ENCODE measurements around the gene GSC2. TPM values are rescaled to one million over a fixed set of nuclear protein-coding genes. Genes with fewer than 3 reads are reported as not detected.

GSC2 gene
- total and polyA plus RNA-seq, 4 donors: not detected

- TF ChIP-seq RXRA (IDR thresholded peaks at IDR 0.05): no peak
- TF ChIP-seq HNF4G (IDR thresholded peaks at IDR 0.05): no peak
- no peak for TF ChIP-seq GABPA (IDR thresholded peaks at IDR 0.05 in 1 of 2, conservative IDR thresholded peaks at IDR 0.05 in 1 of 2)
- TF ChIP-seq, protein P1, sequence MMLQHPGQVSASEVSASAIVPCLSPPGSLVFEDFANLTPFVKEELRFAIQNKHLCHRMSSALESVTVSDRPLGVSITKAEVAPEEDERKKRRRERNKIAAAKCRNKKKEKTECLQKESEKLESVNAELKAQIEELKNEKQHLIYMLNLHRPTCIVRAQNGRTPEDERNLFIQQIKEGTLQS (IDR thresholded peaks at IDR 0.05): no peak
- TF ChIP-seq HNF4A (conservative IDR thresholded peaks at IDR 0.05): no peak
- no peak for TF ChIP-seq SP1 (IDR thresholded peaks at IDR 0.05)
- TF ChIP-seq NR2F2 (IDR thresholded peaks at IDR 0.05): no peak
- no peak for TF ChIP-seq FOXA2 (IDR thresholded peaks at IDR 0.05)
- Histone ChIP-seq H3K27ac (ENCODE audit: low read depth in 1 of 2, low read length in 2 of 2) (no peak overlapping the region), H3K9me3 (ENCODE audit: control insufficient read depth in 4 of 4, low read length in 3 of 4) (no peaks in the 10 kb centered on the region), H3K4me1 (ENCODE audit: control insufficient read depth in 4 of 4, insufficient read depth in 4 of 4, low read length in 3 of 4) (no peaks in the 10 kb centered on the region), H3K27me3 (ENCODE audit: control insufficient read depth in 4 of 4, insufficient read depth in 4 of 4, low read length in 3 of 4) (no peaks in the 10 kb centered on the region), H3K4me3 (ENCODE audit: low read depth in 1 of 3, low read length in 3 of 3) (no peak overlapping the region), H3K9ac (ENCODE audit: low read depth in 1 of 2, low read length in 2 of 2) (no peak overlapping the region), H3K36me3 (ENCODE audit: control insufficient read depth in 4 of 4, insufficient read depth in 3 of 4, low read depth in 1 of 4, low read length in 3 of 4) (peaks cover 11 to 61% (median 31%) of the 10 kb centered on the region in 4 donors)
- DNase-seq (ENCODE audit: low spot score): no peak
- WGBS: 92% methylated on average over 18 of the region's 18 CpGs
Observed at GRCh38 chr22:19134874-19135273, 15.2 kb downstream of the GSC2 start.

- Histone ChIP-seq H3K9ac (ENCODE audit: low read depth in 1 of 2, low read length in 2 of 2) (no peak overlapping the region), H3K36me3 (ENCODE audit: control insufficient read depth in 4 of 4, insufficient read depth in 3 of 4, low read depth in 1 of 4, low read length in 3 of 4) (peaks cover 8 to 56% (median 27%) of the 10 kb centered on the region in 4 donors), H3K4me1 (ENCODE audit: control insufficient read depth in 4 of 4, insufficient read depth in 4 of 4, low read length in 3 of 4) (no peaks in the 10 kb centered on the region), H3K27ac (ENCODE audit: low read depth in 1 of 2, low read length in 2 of 2) (no peak overlapping the region), H3K27me3 (ENCODE audit: control insufficient read depth in 4 of 4, insufficient read depth in 4 of 4, low read length in 3 of 4) (no peaks in the 10 kb centered on the region), H3K9me3 (ENCODE audit: control insufficient read depth in 4 of 4, low read length in 3 of 4) (no peaks in the 10 kb centered on the region), H3K4me3 (ENCODE audit: low read depth in 1 of 3, low read length in 3 of 3) (no peak overlapping the region)
- TF ChIP-seq RAD21 (IDR thresholded peaks at IDR 0.05) (no peak), CTCF (IDR thresholded peaks at IDR 0.05; ENCODE audit: low read depth, low read length, missing input control) (no peak), YY1 (IDR thresholded peaks at IDR 0.05) (no peak), FOXA2 (IDR thresholded peaks at IDR 0.05) (no peak), SP1 (IDR thresholded peaks at IDR 0.05) (no peak), GABPA (IDR thresholded peaks at IDR 0.05 in 1 of 2, conservative IDR thresholded peaks at IDR 0.05 in 1 of 2) (no peak), ZBTB33 (IDR thresholded peaks at IDR 0.05) (no peak), TAF1 (conservative IDR thresholded peaks at IDR 0.05) (no peak), HNF4A (conservative IDR thresholded peaks at IDR 0.05) (no peak), FOXA1 (IDR thresholded peaks at IDR 0.05) (no peak), EGR1 (IDR thresholded peaks at IDR 0.05; ENCODE audit: low read depth in 2 of 2) (no peak), HNF4G (IDR thresholded peaks at IDR 0.05) (no peak), MAX (IDR thresholded peaks at IDR 0.05) (no peak), JUND (IDR thresholded peaks at IDR 0.05) (no peak)
- TF ChIP-seq, protein P1 (IDR thresholded peaks at IDR 0.05): no peak
- WGBS: 96% methylated on average over 21 of the region's 21 CpGs
- DNase-seq (ENCODE audit: low spot score): no peak
Observed at GRCh38 chr22:19134176-19134831, 15.8 kb downstream of the GSC2 start.

Data from liver (tissue), 9 donors.